Lower leg skin (tissue), 4 donors: ENCODE measurements around the gene TAF6L. TPM values are rescaled to one million over a fixed set of nuclear protein-coding genes. Genes with fewer than 3 reads are reported as not detected.

ENCODE experiments used
- DNase-seq, 2 donors: peaks; one replicate each; pipeline ENCODE4 v3.0.0-alpha.2; 2019; ENCODE audit warnings: low spot score in 2 of 2
- H3K4me3 ChIP-seq: fragments of 200-600 bp; sonication (generic); 2 replicates; pipeline ENCODE4 v1.5.1; 2017; ENCODE audit warnings: mild to moderate bottlenecking, low read depth; ENCODE audit not compliant: poor library complexity, severe bottlenecking
- CTCF ChIP-seq, 3 donors: fragments of 450-650 bp; IDR thresholded peaks; one replicate each; pipeline ENCODE4 v1.5.1; 2016; ENCODE audit warnings: antibody characterized with exemption in 3 of 3, mild to moderate bottlenecking in 3 of 3, moderate library complexity in 2 of 3
- POLR2A ChIP-seq, 2 donors: fragments of 450-650 bp; IDR thresholded peaks; one replicate each; pipeline ENCODE4 v1.6.1; 2016 to 2017; ENCODE audit warnings: antibody characterized with exemption in 2 of 2, mild to moderate bottlenecking in 1 of 2, moderate library complexity in 1 of 2
- WGBS, 2 donors: methylation state at CpG; one replicate each; pipeline ENCODE4 v1.1.5; 2018; 5-methylcytosine and 5-hydroxymethylcytosine counted together
- intact Hi-C: fragments of 100-400 bp; cut with DNase I; formaldehyde crosslinking; loops from one replicate; pipeline ENCODE4 v1.15.0; 2023; ENCODE audit warnings: low total_unique reads
- total RNA-seq, 4 donors: library from RNA; depleted of rRNA; stranded (reverse); fragments of >200 nt; gene quantifications; one replicate each; pipeline ENCODE4 v1.1.0, GENCODE V29; 2016

The TAF6L gene
- total RNA-seq, 4 donors from 2014 or later: 21.0 to 79.2 (median 38.2) TPM

- TF ChIP-seq POLR2A (IDR thresholded peaks at IDR 0.05): no peak
- TF ChIP-seq CTCF (IDR thresholded peaks at IDR 0.05): no peak
- no peak overlapping the region for H3K4me3 ChIP-seq
- intact Hi-C loops: no loop called here
- WGBS, 2 donors: 87 to 92% methylated on average over 17 of the region's 17 CpGs
- DNase-seq: no peak
Observed at GRCh38 chr11:62775646-62776045, 4.5 kb downstream of the TAF6L start.

GRCh38 chr11:62777389-62777788 lies 6.2 kb downstream of the TAF6L start:
- TF ChIP-seq POLR2A (IDR thresholded peaks at IDR 0.05) (no peak), CTCF (IDR thresholded peaks at IDR 0.05) (no peak)
- DNase-seq: no peak
- WGBS, 2 donors: 72 to 88% methylated on average over 2 of the region's 2 CpGs
- no peak overlapping the region for H3K4me3 ChIP-seq
- intact Hi-C loops: no loop called here

DNA sequence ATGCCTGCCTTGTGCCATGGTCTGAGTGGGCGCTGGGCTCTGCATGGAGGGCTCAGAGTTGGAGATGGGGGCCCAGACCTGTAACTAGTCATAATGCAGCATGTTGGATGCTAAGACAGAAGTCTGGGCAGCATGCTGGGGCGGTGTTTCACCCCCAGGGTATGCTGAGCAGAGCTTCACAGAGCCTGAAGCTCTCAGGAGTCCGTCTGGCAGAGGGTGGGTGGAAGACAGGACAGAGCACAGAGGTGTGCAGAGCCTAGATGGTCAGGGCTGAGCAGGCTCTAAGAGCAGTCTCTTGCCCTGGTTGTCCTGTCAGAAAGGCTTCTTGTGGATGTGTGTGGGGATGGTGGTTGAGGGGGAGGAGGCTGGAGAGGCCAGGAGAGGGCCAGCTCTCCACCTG lies 7.2 kb downstream of the TAF6L start:
- DNase-seq: no peak
- no peak for TF ChIP-seq CTCF (IDR thresholded peaks at IDR 0.05)
- TF ChIP-seq POLR2A (IDR thresholded peaks at IDR 0.05): no peak
- 75 to 76% methylated on average over 3 of the region's 3 CpGs for WGBS, 2 donors
- H3K4me3 ChIP-seq: no peak overlapping the region
- intact Hi-C loops: no loop called here

- 93 to 94% methylated on average over 7 of the region's 7 CpGs for whole genome bisulfite sequencing, 2 donors
- TF ChIP-seq POLR2A (IDR thresholded peaks at IDR 0.05): no peak
- no peak for TF ChIP-seq CTCF (IDR thresholded peaks at IDR 0.05)
- no peak overlapping the region for H3K4me3 ChIP-seq
- no peak for DNase-seq
- intact Hi-C loops: no loop called here
Observed at GRCh38 chr11:62782753-62783152, 11.6 kb downstream of the TAF6L start.

GRCh38 chr11:62786318-62787004 lies 15.3 kb downstream of the TAF6L start:
- 2 to 4% methylated on average over 12 to 24 of the region's 51 CpGs for WGBS, 2 donors
- DNase-seq: peak; percentile 85 to 98
- H3K4me3 ChIP-seq: peak overlapping the region; percentile 72
- intact Hi-C loops: no loop called here
- TF ChIP-seq CTCF (IDR thresholded peaks at IDR 0.05) (peak in 1 of 3 donors; percentile 96), POLR2A (IDR thresholded peaks at IDR 0.05) (no peak)
